Keratinocyte (primary cell): ENCODE measurements around the gene LMOD2.

Experiments used
- EZH2 ChIP-seq: IDR thresholded peaks from one replicate; pipeline ENCODE4 v1.6.1; 2012; ENCODE audit warnings: inconsistent platforms, mild to moderate bottlenecking, low read length, moderate library complexity
- TF ChIP-seq, protein P1 (sequence below), 3 experiments: IDR thresholded peaks in 1 of 3; conservative IDR thresholded peaks in 1 of 3; optimal IDR thresholded peaks in 1 of 3; 2 replicates in 2 of 3; 3 replicates in 1 of 3; pipeline versions ENCODE3 to v1.5.1; 2011; ENCODE audit warnings: low read length in 3 of 3, mild to moderate bottlenecking in 3 of 3, moderate library complexity in 2 of 3, control low read depth in 1 of 3, inconsistent platforms in 1 of 3; ENCODE audit not compliant: insufficient read depth in 2 of 3; ENCODE audit errors: extremely low read depth in 1 of 3

DNA sequence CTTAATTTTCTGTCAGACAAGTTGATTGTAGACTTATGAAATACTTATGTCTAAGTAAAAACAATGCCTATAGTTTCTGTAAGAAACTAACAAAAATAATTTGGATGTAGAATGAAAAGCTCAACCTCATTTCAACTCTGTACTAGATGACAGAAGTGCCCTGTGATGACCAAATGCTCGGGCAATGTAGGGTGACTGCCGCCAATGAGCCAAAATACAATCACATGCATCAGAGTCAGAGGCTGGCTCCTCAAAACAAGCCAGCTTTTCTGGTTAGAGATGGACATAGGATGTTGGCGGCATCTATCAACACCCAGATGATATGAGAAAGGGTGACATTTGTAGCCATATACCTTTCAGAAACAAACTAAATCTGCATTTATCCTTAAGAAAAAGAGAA, 23.9 kb downstream of the LMOD2 start:
- TF ChIP-seq, protein P1, sequence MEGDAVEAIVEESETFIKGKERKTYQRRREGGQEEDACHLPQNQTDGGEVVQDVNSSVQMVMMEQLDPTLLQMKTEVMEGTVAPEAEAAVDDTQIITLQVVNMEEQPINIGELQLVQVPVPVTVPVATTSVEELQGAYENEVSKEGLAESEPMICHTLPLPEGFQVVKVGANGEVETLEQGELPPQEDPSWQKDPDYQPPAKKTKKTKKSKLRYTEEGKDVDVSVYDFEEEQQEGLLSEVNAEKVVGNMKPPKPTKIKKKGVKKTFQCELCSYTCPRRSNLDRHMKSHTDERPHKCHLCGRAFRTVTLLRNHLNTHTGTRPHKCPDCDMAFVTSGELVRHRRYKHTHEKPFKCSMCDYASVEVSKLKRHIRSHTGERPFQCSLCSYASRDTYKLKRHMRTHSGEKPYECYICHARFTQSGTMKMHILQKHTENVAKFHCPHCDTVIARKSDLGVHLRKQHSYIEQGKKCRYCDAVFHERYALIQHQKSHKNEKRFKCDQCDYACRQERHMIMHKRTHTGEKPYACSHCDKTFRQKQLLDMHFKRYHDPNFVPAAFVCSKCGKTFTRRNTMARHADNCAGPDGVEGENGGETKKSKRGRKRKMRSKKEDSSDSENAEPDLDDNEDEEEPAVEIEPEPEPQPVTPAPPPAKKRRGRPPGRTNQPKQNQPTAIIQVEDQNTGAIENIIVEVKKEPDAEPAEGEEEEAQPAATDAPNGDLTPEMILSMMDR (optimal IDR thresholded peaks at IDR 0.05 in 1 of 3, IDR thresholded peaks at IDR 0.05 in 1 of 3, conservative IDR thresholded peaks at IDR 0.05 in 1 of 3; ENCODE audit: extremely low read depth in 1 of 3, insufficient read depth in 2 of 3, low read length in 3 of 3): no peak
- TF ChIP-seq EZH2: no peak
